ENCODE measurements around the gene PPP2R1B. TPM values are rescaled to one million over a fixed set of nuclear protein-coding genes. Genes with fewer than 3 reads are reported as not detected.
A peak's percentile ranks its signal among the peaks of the same experiment; 100 is the strongest.
"Not testable (repeated sequence)": the region's sequence is repeated elsewhere in the genome, so short reads cannot be mapped to it uniquely, and the experiment has no call there.

PPP2R1B gene
- total RNA-seq, 1 donor from 2014 or later = 57.7 TPM

GRCh38 chr11:111777094-111778046 lies 11.2 kb upstream of the PPP2R1B start:
- intact Hi-C loops (cut with micrococcal nuclease) = loop anchor here (1.0 to 5.0 kb wide), 5 partner anchors 64 to 320 kb away; partner anchors contain the start of gene SIK2
- Mint-ChIP-seq H3K9me3 (no peaks in the 10 kb centered on the region), H3K4me3 (ENCODE audit: low read depth) (no peak overlapping the region), H3K4me1 (ENCODE audit: low read depth) (peaks cover 3% of the 10 kb centered on the region), H3K27me3 (ENCODE audit: low read depth) (no peaks in the 10 kb centered on the region), H3K36me3 (ENCODE audit: low read depth) (no peaks in the 10 kb centered on the region), H3K27ac (no peak overlapping the region)
- no peak for DNase-seq (ENCODE audit: low spot score)

DNA sequence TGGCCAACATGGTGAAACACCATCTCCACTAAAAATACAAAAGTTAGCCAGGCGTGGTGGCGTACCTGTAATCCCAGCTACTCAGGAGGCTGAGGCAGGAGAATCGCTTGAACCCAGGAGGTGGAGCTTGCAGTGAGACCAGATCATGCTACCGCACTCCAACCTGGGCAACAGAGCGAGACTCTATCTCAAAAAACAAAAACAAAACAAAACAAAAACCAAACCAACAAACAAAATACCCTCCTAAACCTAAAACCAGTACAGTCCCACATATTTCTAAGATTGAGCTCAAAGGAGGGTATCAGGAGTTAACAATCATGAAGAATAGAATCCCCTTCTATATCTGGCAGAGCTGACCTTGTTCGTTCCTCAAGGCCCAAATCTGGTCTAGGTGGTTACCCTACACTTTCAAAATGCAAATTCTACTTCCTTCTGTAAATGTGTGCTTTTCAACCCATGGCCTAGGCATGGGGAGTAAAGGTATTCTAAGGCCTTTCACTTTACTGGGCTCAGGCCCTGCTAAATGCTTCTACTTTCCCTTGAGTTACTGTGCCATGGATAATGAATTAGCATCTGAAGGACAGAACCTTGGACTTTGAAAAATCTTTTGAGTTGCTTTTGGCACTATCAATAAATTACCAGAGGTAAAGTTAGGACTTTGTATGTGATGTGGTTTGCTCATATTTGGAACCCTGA lies 10.4 kb upstream of the PPP2R1B start:
- H3K27me3 Mint-ChIP-seq (ENCODE audit: low read depth) = no peaks in the 10 kb centered on the region
- no peak overlapping the region for H3K27ac Mint-ChIP-seq
- no peak overlapping the region for H3K4me3 Mint-ChIP-seq (ENCODE audit: low read depth)
- intact Hi-C loops (cut with micrococcal nuclease) = loop anchor here (1.0 to 5.0 kb wide), 5 partner anchors 65 to 319 kb away; partner anchors contain the start of gene SIK2
- H3K9me3 Mint-ChIP-seq = no peaks in the 10 kb centered on the region
- H3K36me3 Mint-ChIP-seq (ENCODE audit: low read depth) = no peaks in the 10 kb centered on the region
- no peak for DNase-seq (ENCODE audit: low spot score)
- peaks cover 3% of the 10 kb centered on the region for H3K4me1 Mint-ChIP-seq (ENCODE audit: low read depth)

GRCh38 chr11:111774955-111775710 lies 8.9 kb upstream of the PPP2R1B start:
- Mint-ChIP-seq H3K27me3 (ENCODE audit: low read depth) (no peaks in the 10 kb centered on the region), H3K4me3 (ENCODE audit: low read depth) (no peak overlapping the region), H3K36me3 (ENCODE audit: low read depth) (no peaks in the 10 kb centered on the region), H3K4me1 (ENCODE audit: low read depth) (peaks cover 3% of the 10 kb centered on the region), H3K27ac (no peak overlapping the region), H3K9me3 (no peaks in the 10 kb centered on the region)
- intact Hi-C loops (cut with micrococcal nuclease) = loop anchor here (5.0 kb wide), 1 partner anchor 318 kb away; no protein-coding TSS in a partner anchor
- DNase-seq (ENCODE audit: low spot score) = no peak

- intact Hi-C loops (cut with micrococcal nuclease) = no loop called here
- H3K27me3 Mint-ChIP-seq (ENCODE audit: low read depth) = no peaks in the 10 kb centered on the region
- no peak overlapping the region for H3K27ac Mint-ChIP-seq
- no peaks in the 10 kb centered on the region for H3K36me3 Mint-ChIP-seq (ENCODE audit: low read depth)
- H3K4me1 Mint-ChIP-seq (ENCODE audit: low read depth) = peaks cover 3% of the 10 kb centered on the region
- no peak for DNase-seq (ENCODE audit: low spot score)
- no peaks in the 10 kb centered on the region for H3K9me3 Mint-ChIP-seq
- no peak overlapping the region for H3K4me3 Mint-ChIP-seq (ENCODE audit: low read depth)
Measured at GRCh38 chr11:111772535-111772934, 6.3 kb upstream of the PPP2R1B start.

DNA sequence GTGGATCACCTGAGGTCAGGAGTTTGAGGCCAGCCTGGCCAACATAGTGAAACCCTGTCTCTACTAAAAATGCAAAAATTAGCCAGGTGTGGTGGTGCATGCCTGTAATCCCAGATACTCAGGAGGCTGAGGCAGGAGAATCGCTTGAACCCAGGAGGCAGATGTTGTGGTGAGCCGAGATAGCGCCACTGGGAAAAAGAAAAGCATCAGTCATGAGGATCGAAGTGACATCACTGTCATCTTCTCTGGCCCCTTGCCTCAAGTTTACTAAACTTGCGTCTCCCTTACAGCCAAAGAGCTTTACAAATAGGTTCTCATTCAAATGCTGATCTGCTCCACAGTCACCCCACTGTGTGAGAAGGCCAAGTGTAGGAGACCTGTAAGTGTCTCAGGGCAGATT lies 5.0 kb upstream of the PPP2R1B start:
- H3K9me3 Mint-ChIP-seq = not testable (repeated sequence)

DNA sequence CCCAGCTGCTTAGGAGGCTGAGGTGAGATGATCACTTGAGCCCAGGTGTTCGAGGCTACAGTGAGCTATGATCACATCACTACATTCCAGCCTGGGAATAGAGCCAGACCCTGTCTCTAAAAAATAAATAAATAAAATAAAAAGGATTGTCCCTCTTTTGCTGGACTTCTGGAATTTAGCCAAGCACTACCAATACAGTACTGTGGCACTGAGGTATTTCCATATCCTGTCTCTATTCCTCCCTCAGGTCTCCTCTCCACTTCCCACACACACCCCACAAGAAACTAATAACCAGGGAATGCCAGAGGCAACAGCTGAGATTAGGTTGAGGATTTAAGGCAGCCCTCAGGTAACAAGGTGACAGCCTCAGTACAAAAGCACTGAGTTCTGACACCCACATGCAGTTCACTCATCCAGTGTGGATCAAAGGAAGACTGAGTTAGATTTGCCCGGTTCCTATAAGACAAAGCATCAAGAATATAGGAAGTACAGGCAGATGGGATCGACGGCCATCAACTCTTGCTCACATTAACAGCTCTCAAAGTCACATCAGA lies 4.5 kb upstream of the PPP2R1B start:
- Mint-ChIP-seq H3K27ac (no peak overlapping the region), H3K36me3 (ENCODE audit: low read depth) (peaks cover 2% of the 10 kb centered on the region), H3K9me3 (no peaks in the 10 kb centered on the region), H3K4me3 (ENCODE audit: low read depth) (no peak overlapping the region), H3K27me3 (ENCODE audit: low read depth) (no peaks in the 10 kb centered on the region), H3K4me1 (ENCODE audit: low read depth) (peaks cover 5% of the 10 kb centered on the region)
- intact Hi-C loops (cut with micrococcal nuclease) = no loop called here
- DNase-seq (ENCODE audit: low spot score) = no peak

More for the DNA sequence above, 5.0 kb upstream of the PPP2R1B start:
- H3K4me3 Mint-ChIP-seq (ENCODE audit: low read depth); H3K4me1 Mint-ChIP-seq (ENCODE audit: low read depth); H3K27me3 Mint-ChIP-seq (ENCODE audit: low read depth); intact Hi-C loops (cut with micrococcal nuclease); H3K36me3 Mint-ChIP-seq (ENCODE audit: low read depth); H3K27ac Mint-ChIP-seq; DNase-seq (ENCODE audit: low spot score): not testable (repeated sequence)

- intact Hi-C loops (cut with micrococcal nuclease) = loop anchor here (1.0 to 10.0 kb wide), 3 partner anchors 164 to 392 kb away; partner anchors contain the start of genes NKAPD1, PIH1D2, POU2AF1 and SIK2
- no peaks in the 10 kb centered on the region for H3K9me3 Mint-ChIP-seq
- H3K36me3 Mint-ChIP-seq (ENCODE audit: low read depth) = peaks cover 34% of the 10 kb centered on the region
- H3K4me1 Mint-ChIP-seq (ENCODE audit: low read depth) = peaks cover 26% of the 10 kb centered on the region
- peak overlapping the region; percentile 98 for H3K4me3 Mint-ChIP-seq (ENCODE audit: low read depth)
- DNase-seq (ENCODE audit: low spot score) = no peak
- H3K27me3 Mint-ChIP-seq (ENCODE audit: low read depth) = no peaks in the 10 kb centered on the region
- peak overlapping the region; percentile 98 for H3K27ac Mint-ChIP-seq
Measured at GRCh38 chr11:111766834-111767142, 599 bp upstream of the PPP2R1B start.

GRCh38 chr11:111765320-111765983 lies 737 bp downstream of the PPP2R1B start:
- Mint-ChIP-seq H3K4me3 (ENCODE audit: low read depth) (peak overlapping the region; percentile 98), H3K27me3 (ENCODE audit: low read depth) (no peaks in the 10 kb centered on the region), H3K9me3 (no peaks in the 10 kb centered on the region), H3K4me1 (ENCODE audit: low read depth) (peaks cover 26% of the 10 kb centered on the region), H3K36me3 (ENCODE audit: low read depth) (peaks cover 45% of the 10 kb centered on the region), H3K27ac (peak overlapping the region; percentile 98)
- DNase-seq (ENCODE audit: low spot score) = no peak
- intact Hi-C loops (cut with micrococcal nuclease) = loop anchor here (5.0 to 10.0 kb wide), 2 partner anchors 307 to 391 kb away; partner anchors contain the start of genes NKAPD1, PIH1D2 and POU2AF1

DNA sequence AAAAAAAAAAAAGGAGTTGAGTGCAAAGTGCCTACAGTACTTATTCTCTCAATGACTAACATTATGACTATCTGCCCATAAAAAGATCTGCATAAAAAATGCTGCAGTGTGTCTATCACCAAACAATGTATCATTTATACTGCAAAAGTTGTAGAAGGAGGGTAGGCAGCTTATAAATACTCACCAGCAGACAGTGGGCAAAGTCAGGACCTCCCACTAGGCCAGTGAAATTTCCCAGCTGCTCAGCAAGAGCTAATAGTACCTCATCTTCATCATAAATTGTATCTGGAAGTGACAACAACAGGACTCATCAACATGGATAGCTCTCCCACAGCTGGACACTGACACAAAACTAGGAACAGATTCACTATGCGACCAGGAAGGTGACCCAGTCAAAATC lies 1.6 kb downstream of the PPP2R1B start:
- intact Hi-C loops (cut with micrococcal nuclease) = loop anchor here (5.0 to 10.0 kb wide), 2 partner anchors 308 to 390 kb away; partner anchors contain the start of genes NKAPD1, PIH1D2 and POU2AF1
- Mint-ChIP-seq H3K4me3 (ENCODE audit: low read depth) (peak overlapping the region; percentile 98), H3K9me3 (no peaks in the 10 kb centered on the region), H3K27me3 (ENCODE audit: low read depth) (no peaks in the 10 kb centered on the region), H3K27ac (peak overlapping the region; percentile 4), H3K4me1 (ENCODE audit: low read depth) (peaks cover 26% of the 10 kb centered on the region), H3K36me3 (ENCODE audit: low read depth) (peaks cover 51% of the 10 kb centered on the region)
- no peak for DNase-seq (ENCODE audit: low spot score)

GRCh38 chr11:111762981-111763643 lies 3.1 kb downstream of the PPP2R1B start:
- Mint-ChIP-seq H3K27ac (no peak overlapping the region), H3K4me3 (ENCODE audit: low read depth) (no peak overlapping the region)

GRCh38 chr11:111762526-111762925 lies 3.7 kb downstream of the PPP2R1B start:
- no peaks in the 10 kb centered on the region for H3K27me3 Mint-ChIP-seq (ENCODE audit: low read depth)
- no peak for DNase-seq (ENCODE audit: low spot score)
- H3K4me3 Mint-ChIP-seq (ENCODE audit: low read depth) = no peak overlapping the region
- intact Hi-C loops (cut with micrococcal nuclease) = loop anchor here (10.0 kb wide), 1 partner anchor 388 kb away; the partner anchor contains the start of gene POU2AF1
- H3K4me1 Mint-ChIP-seq (ENCODE audit: low read depth) = peaks cover 26% of the 10 kb centered on the region
- H3K27ac Mint-ChIP-seq = no peak overlapping the region
- H3K9me3 Mint-ChIP-seq = no peaks in the 10 kb centered on the region
- H3K36me3 Mint-ChIP-seq (ENCODE audit: low read depth) = peaks cover 70% of the 10 kb centered on the region

More at GRCh38 chr11:111762981-111763643, 3.1 kb downstream of the PPP2R1B start:
- H3K27me3 Mint-ChIP-seq (ENCODE audit: low read depth) = no peaks in the 10 kb centered on the region
- DNase-seq (ENCODE audit: low spot score) = no peak
- intact Hi-C loops (cut with micrococcal nuclease) = loop anchor here (10.0 kb wide), 1 partner anchor 388 kb away; the partner anchor contains the start of gene POU2AF1
- no peaks in the 10 kb centered on the region for H3K9me3 Mint-ChIP-seq
- peaks cover 65% of the 10 kb centered on the region for H3K36me3 Mint-ChIP-seq (ENCODE audit: low read depth)
- peaks cover 26% of the 10 kb centered on the region for H3K4me1 Mint-ChIP-seq (ENCODE audit: low read depth)
